COLO668 (cell line): ENCODE data around the gene OGFR.
A peak's percentile ranks its signal among the peaks of the same experiment; 100 is the strongest.

Experiments used
- DNase-seq: peaks from one replicate; lab custom pipeline; 2025; ENCODE audit not compliant: unreplicated experiment; lab: John Stamatoyannopoulos, UW

OGFR gene

GRCh38 chr20:62804627-62805154 is at the start of gene OGFR:
TSS of gene OGFR (plus strand) at chr20:62804835. CDS start at chr20:62804860, 25 bp downstream.
- peak; percentile 71 for DNase-seq

- no peak for DNase-seq
Measured at GRCh38 chr20:62754991-62755356, 49.7 kb upstream of the OGFR start.

GRCh38 chr20:62755817-62756724 is 48.6 kb upstream of the OGFR start:
- no peak for DNase-seq

GRCh38 chr20:62758226-62758912 is 46.3 kb upstream of the OGFR start:
- DNase-seq: no peak

GRCh38 chr20:62759981-62760431 is 44.6 kb upstream of the OGFR start:
- no peak for DNase-seq

- no peak for DNase-seq
Measured at GRCh38 chr20:62760471-62760855, 44.2 kb upstream of the OGFR start.

GRCh38 chr20:62760856-62761758 is 43.5 kb upstream of the OGFR start:
- no peak for DNase-seq

- no peak for DNase-seq
Measured at GRCh38 chr20:62761759-62762131, 42.9 kb upstream of the OGFR start.

- DNase-seq: no peak
Measured at GRCh38 chr20:62762376-62762775, 42.3 kb upstream of the OGFR start.

GRCh38 chr20:62762801-62763368 is 41.8 kb upstream of the OGFR start:
- no peak for DNase-seq

- no peak for DNase-seq
Measured at GRCh38 chr20:62763404-62763803, 41.2 kb upstream of the OGFR start.

- DNase-seq: no peak
Measured at GRCh38 chr20:62764156-62764935, 40.3 kb upstream of the OGFR start.

GRCh38 chr20:62765021-62765420 is 39.6 kb upstream of the OGFR start:
- no peak for DNase-seq

- DNase-seq: no peak
Measured at GRCh38 chr20:62765432-62766070, 39.1 kb upstream of the OGFR start.

- no peak for DNase-seq
Measured at GRCh38 chr20:62766071-62766450, 38.6 kb upstream of the OGFR start.

GRCh38 chr20:62766716-62767115 is 37.9 kb upstream of the OGFR start:
- DNase-seq: peak; percentile 43

GRCh38 chr20:62768234-62768546 is 36.4 kb upstream of the OGFR start:
- no peak for DNase-seq

GRCh38 chr20:62768551-62769287 is 35.9 kb upstream of the OGFR start:
- no peak for DNase-seq
